ENCODE measurements around the gene DNM1.
A peak's percentile ranks its signal among the peaks of the same experiment; 100 is the strongest.

Gene DNM1

DNA sequence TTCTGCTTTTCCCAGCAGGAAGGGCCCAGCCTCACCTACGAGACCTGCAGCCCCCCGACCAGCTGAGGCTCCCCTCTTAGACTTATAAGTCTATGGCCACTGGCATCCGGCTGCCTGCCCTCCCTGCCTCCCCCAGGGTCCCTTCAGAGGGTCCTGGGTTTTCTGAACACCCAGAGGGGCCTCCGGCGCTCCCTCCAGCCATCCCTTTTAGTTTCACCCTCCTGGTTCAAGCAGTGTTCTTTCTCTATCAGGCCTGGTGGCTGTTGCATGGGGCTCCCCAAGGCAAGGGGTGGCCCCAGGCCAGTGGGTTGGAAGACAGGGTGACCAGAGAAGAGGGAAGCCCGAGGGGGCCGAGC lies 50.8 kb downstream of the DNM1 start:
- H3K4me3 ChIP-seq (ENCODE audit: low read length), result no peak overlapping the region
- TF ChIP-seq, protein P1, sequence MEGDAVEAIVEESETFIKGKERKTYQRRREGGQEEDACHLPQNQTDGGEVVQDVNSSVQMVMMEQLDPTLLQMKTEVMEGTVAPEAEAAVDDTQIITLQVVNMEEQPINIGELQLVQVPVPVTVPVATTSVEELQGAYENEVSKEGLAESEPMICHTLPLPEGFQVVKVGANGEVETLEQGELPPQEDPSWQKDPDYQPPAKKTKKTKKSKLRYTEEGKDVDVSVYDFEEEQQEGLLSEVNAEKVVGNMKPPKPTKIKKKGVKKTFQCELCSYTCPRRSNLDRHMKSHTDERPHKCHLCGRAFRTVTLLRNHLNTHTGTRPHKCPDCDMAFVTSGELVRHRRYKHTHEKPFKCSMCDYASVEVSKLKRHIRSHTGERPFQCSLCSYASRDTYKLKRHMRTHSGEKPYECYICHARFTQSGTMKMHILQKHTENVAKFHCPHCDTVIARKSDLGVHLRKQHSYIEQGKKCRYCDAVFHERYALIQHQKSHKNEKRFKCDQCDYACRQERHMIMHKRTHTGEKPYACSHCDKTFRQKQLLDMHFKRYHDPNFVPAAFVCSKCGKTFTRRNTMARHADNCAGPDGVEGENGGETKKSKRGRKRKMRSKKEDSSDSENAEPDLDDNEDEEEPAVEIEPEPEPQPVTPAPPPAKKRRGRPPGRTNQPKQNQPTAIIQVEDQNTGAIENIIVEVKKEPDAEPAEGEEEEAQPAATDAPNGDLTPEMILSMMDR (conservative IDR thresholded peaks at IDR 0.05; ENCODE audit: low read length), result no peak
- DNase-seq (ENCODE audit: low read depth), result no peak

DNA sequence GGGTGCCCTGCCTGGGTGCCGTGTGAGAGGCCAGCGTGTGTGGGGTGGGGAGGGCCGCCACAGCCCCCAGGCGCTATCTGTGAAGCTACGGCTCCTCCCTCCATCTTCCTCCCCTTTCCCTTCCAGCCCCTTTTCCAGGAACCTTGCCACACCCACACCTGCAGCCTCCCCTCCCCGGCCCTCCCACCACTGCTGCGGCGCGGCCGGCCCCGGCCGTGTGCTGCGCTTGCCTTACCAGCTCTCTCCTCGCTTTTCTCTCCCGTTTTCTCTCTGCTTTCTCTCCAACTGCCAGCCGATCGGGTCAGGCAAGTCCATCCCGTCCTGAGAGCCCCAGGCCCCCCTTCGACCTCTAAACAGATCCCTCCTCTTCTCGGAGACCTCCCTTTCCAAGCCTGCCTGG lies 51.2 kb downstream of the DNM1 start:
- DNase-seq (ENCODE audit: low read depth), result no peak
- no peak overlapping the region for H3K4me3 ChIP-seq (ENCODE audit: low read length)
- TF ChIP-seq, protein P1 (conservative IDR thresholded peaks at IDR 0.05; ENCODE audit: low read length), result no peak

DNA sequence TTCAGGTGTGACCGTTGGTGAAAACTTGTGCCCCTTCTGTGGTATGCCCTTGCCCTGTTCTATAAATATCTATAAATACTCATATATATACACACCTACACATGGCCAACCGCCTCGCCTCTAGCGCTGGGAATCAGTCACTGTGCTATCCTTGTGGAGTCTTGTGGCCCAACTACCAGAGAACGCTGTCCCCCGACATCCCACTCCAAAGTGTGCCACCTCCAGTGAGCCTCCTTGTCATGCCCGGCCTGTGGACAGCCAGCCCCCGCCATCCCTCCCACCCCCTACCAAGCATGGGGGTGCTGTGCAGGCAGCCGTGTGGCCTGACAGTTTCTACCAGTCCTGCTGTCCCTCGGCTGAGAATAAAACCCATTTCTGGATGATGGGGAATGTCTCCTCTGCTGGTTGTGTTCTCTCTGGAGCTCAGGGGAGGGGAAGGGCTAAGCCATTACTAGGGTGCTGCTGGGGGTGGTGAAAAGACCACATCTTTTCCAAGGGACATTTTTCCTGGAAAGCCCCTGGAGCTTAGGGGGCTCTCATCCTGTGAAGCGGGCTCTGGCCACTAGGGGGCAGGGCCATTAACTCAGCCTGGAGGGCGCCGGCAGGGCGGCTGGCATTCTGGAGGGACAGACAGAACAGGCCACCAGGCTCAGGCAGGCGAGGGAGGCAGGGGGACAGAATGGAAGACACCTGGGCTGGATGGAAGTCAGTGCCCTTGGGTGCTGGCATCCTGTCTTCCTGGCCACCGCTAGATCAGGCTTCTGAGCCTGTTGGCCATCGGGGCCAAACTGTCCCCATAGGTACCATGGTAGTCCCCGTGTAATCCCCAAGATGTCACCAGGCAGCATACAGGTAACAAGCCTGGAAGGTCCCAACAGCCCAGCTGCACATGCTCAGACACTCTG lies 51.9 kb downstream of the DNM1 start:
- no peak overlapping the region for H3K4me3 ChIP-seq (ENCODE audit: low read length)
- peak; percentile 51 for DNase-seq (ENCODE audit: low read depth)
- TF ChIP-seq, protein P1 (conservative IDR thresholded peaks at IDR 0.05; ENCODE audit: low read length), result peak; percentile 85

DNA sequence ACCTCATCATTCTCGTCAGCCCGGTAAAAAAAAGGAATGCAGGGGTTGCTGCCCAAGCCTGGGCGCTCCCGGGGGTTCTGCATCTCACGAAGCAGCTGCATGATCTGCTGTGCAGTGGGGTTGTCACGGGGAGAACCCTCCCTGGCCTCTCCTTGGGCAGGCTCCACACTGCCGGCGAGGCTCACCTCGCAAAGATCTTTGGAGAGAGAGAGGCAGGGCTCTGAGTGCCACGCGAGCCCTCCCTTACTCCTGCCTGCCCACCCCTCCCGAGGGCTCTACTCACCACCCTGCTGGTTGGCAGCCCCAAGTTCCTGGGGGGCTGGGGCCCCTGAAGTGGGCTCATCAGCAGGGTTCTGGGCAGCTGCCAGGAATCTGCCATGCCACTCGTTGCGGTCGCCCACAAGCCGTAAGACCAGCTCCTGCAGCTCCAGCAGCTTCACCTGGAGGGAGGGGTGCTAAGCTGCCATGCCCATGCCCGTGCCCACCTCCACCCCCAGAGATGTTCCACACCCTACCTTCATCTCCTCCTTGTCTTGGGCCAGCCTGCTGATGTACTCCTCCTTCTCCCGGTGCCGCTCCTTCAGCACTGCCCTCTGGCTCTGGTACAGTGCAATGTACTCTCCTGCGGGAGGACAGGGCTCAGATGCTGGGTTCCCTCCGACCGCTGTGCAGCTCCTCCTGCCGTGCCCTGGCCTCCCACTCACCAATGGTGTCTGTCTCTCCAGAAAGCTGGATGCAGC lies 54.1 kb downstream of the DNM1 start:
- TF ChIP-seq, protein P1 (conservative IDR thresholded peaks at IDR 0.05; ENCODE audit: low read length), result no peak
- H3K4me3 ChIP-seq (ENCODE audit: low read length), result no peak overlapping the region
- no peak for DNase-seq (ENCODE audit: low read depth)

DNA sequence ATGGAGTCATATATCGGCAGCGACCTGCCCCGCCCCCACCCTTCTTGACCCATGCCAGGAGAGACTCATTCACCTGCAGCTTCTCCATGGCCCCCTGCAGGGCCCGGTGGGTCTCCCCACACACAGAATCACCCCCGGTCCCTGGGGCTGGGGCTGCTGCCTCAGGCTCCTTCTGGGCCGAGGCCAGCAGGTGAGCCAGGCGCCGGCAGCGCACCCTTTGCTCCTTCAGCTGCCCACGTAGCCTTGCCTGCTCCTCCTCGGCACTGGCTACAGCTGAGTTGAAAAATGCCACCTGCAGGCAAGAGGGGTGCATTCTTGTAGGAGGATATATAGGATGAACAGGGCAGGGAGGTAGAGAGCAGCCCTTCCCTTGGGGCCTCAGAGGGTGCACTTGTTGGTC lies 54.7 kb downstream of the DNM1 start:
- H3K4me3 ChIP-seq (ENCODE audit: low read length), result no peak overlapping the region
- DNase-seq (ENCODE audit: low read depth), result no peak
- TF ChIP-seq, protein P1 (conservative IDR thresholded peaks at IDR 0.05; ENCODE audit: low read length), result no peak

DNA sequence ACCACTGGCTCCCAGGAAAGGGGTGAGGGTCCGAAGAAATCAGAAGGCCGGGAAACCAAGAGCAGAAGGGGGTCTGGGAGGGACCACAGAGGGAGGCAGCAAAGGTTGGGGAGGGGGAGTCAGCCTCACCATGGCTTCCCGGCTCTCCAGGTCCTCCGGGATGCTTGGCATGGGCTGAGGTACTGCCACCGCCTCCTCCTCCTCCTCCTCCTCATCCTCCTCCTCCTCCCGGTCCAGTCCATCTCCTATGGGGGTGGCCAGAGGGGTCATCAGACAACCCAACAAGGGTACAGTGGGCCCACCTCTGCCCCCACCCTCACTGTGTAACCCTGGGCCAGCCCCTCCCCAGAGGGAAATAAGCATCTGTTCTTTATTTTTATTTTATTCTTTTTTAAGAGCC lies 55.1 kb downstream of the DNM1 start:
- TF ChIP-seq, protein P1 (conservative IDR thresholded peaks at IDR 0.05; ENCODE audit: low read length), result no peak
- DNase-seq (ENCODE audit: low read depth), result no peak
- no peak overlapping the region for H3K4me3 ChIP-seq (ENCODE audit: low read length)

DNA sequence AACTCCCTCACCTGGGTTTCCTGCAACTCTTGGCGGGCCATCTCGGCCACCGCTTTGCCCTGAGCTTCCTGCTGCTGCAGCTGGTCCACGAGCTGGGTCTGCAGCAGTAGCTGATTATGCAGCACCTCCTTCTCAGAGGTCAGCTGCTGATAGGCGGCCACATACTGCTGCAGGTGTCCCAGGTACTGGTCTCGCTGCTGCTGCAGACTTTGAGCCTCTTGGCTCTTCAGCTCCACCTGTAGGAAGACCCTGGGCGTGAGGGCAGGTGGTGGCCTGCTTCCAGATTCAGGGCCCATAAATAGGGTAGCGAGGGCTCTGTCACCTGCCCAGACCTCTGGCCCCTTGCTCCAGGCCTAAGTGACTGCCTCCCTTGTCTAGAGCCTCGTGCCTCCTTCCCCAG lies 56.0 kb downstream of the DNM1 start:
- TF ChIP-seq, protein P1 (conservative IDR thresholded peaks at IDR 0.05; ENCODE audit: low read length), result no peak
- no peak overlapping the region for H3K4me3 ChIP-seq (ENCODE audit: low read length)
- no peak for DNase-seq (ENCODE audit: low read depth)

All from AG10803 (cell line).